Measurements from ENCODE around the gene NFATC2.
A peak's percentile ranks its signal among the peaks of the same experiment; 100 is the strongest.

Gene NFATC2

GRCh38 chr20:51514249-51514648 is 28.3 kb downstream of the NFATC2 start:
- H3K9me3 Mint-ChIP-seq = no peaks in the 10 kb centered on the region
- peaks cover 68% of the 10 kb centered on the region for H3K36me3 Mint-ChIP-seq (ENCODE audit: insufficient read depth)
- peak overlapping the region; percentile 21 for H3K4me3 Mint-ChIP-seq
- no peaks in the 10 kb centered on the region for H3K27me3 Mint-ChIP-seq
- peaks cover 78% of the 10 kb centered on the region for H3K4me1 Mint-ChIP-seq
- DNase-seq (ENCODE audit: low spot score in 2 of 2) = no peak
- peak; percentile 70 for ATAC-seq (replicated peaks; ENCODE audit: extremely low read depth, poor library complexity, severe bottlenecking)
- peak overlapping the region; percentile 89 for H3K27ac Mint-ChIP-seq (ENCODE audit: low read depth)

- H3K27me3 Mint-ChIP-seq = no peaks in the 10 kb centered on the region
- no peaks in the 10 kb centered on the region for H3K9me3 Mint-ChIP-seq
- ATAC-seq (replicated peaks; ENCODE audit: extremely low read depth, poor library complexity, severe bottlenecking) = no peak
- H3K27ac Mint-ChIP-seq (ENCODE audit: low read depth) = peak overlapping the region; percentile 83
- H3K36me3 Mint-ChIP-seq (ENCODE audit: insufficient read depth) = peaks cover 66% of the 10 kb centered on the region
- peaks cover 80% of the 10 kb centered on the region for H3K4me1 Mint-ChIP-seq
- H3K4me3 Mint-ChIP-seq = peak overlapping the region; percentile 21
- no peak for DNase-seq (ENCODE audit: low spot score in 2 of 2)
Observed at GRCh38 chr20:51513545-51513944, 29.0 kb downstream of the NFATC2 start.

DNA sequence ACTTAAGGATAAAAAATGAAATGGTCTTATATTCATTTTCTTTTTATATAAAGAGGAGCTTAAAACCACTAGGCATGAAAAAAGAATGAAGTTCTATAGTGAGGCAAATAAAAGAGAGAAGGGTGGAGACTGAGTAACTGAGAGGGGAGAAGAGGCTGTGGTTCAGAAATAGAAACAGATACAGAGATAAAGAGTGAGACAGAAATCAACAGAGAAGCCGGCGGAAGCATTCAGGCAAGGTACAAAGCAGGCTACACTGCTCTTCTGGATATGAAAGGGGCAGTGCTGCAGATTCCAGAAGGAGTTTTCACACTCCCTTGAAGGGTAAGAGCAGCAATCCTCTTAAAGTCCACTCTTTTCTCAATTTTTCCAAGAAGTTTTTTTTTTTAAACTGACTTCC is 29.9 kb downstream of the NFATC2 start:
- peak overlapping the region; percentile 83 for H3K27ac Mint-ChIP-seq (ENCODE audit: low read depth)

GRCh38 chr20:51511861-51512619 is 30.5 kb downstream of the NFATC2 start:
- Mint-ChIP-seq H3K4me1 (peaks cover 84% of the 10 kb centered on the region), H3K4me3 (peak overlapping the region; percentile 21), H3K27me3 (no peaks in the 10 kb centered on the region), H3K27ac (ENCODE audit: low read depth) (peak overlapping the region; percentile 83), H3K36me3 (ENCODE audit: insufficient read depth) (peaks cover 56% of the 10 kb centered on the region), H3K9me3 (no peaks in the 10 kb centered on the region)
- no peak for DNase-seq (ENCODE audit: low spot score in 2 of 2)
- no peak for ATAC-seq (replicated peaks; ENCODE audit: extremely low read depth, poor library complexity, severe bottlenecking)

More for the DNA sequence above, 29.9 kb downstream of the NFATC2 start:
- peaks cover 61% of the 10 kb centered on the region for H3K36me3 Mint-ChIP-seq (ENCODE audit: insufficient read depth)
- no peaks in the 10 kb centered on the region for H3K27me3 Mint-ChIP-seq
- H3K9me3 Mint-ChIP-seq = no peaks in the 10 kb centered on the region
- DNase-seq (ENCODE audit: low spot score in 2 of 2) = no peak
- peak overlapping the region; percentile 21 for H3K4me3 Mint-ChIP-seq
- ATAC-seq (replicated peaks; ENCODE audit: extremely low read depth, poor library complexity, severe bottlenecking) = peak; percentile 64
- peaks cover 82% of the 10 kb centered on the region for H3K4me1 Mint-ChIP-seq

GRCh38 chr20:51510936-51511605 is 31.4 kb downstream of the NFATC2 start:
- Mint-ChIP-seq H3K9me3 (no peaks in the 10 kb centered on the region), H3K27me3 (no peaks in the 10 kb centered on the region), H3K4me1 (peaks cover 80% of the 10 kb centered on the region), H3K27ac (ENCODE audit: low read depth) (peak overlapping the region; percentile 83), H3K4me3 (no peak overlapping the region), H3K36me3 (ENCODE audit: insufficient read depth) (peaks cover 54% of the 10 kb centered on the region)
- ATAC-seq (replicated peaks; ENCODE audit: extremely low read depth, poor library complexity, severe bottlenecking) (no peak), DNase-seq (ENCODE audit: low spot score in 2 of 2) (no peak)

GRCh38 chr20:51510169-51510568 is 32.4 kb downstream of the NFATC2 start:
- no peak overlapping the region for H3K4me3 Mint-ChIP-seq
- DNase-seq (ENCODE audit: low spot score in 2 of 2) (no peak), ATAC-seq (replicated peaks; ENCODE audit: extremely low read depth, poor library complexity, severe bottlenecking) (no peak)
- H3K27me3 Mint-ChIP-seq = no peaks in the 10 kb centered on the region
- H3K9me3 Mint-ChIP-seq = no peaks in the 10 kb centered on the region
- H3K4me1 Mint-ChIP-seq = peaks cover 77% of the 10 kb centered on the region
- H3K36me3 Mint-ChIP-seq (ENCODE audit: insufficient read depth) = peaks cover 52% of the 10 kb centered on the region
- no peak overlapping the region for H3K27ac Mint-ChIP-seq (ENCODE audit: low read depth)

GRCh38 chr20:51509208-51509607 is 33.3 kb downstream of the NFATC2 start:
- no peak for DNase-seq (ENCODE audit: low spot score in 2 of 2)
- no peak for ATAC-seq (replicated peaks; ENCODE audit: extremely low read depth, poor library complexity, severe bottlenecking)
- peaks cover 48% of the 10 kb centered on the region for H3K36me3 Mint-ChIP-seq (ENCODE audit: insufficient read depth)
- H3K9me3 Mint-ChIP-seq = no peaks in the 10 kb centered on the region
- no peaks in the 10 kb centered on the region for H3K27me3 Mint-ChIP-seq
- H3K4me3 Mint-ChIP-seq = no peak overlapping the region
- peaks cover 68% of the 10 kb centered on the region for H3K4me1 Mint-ChIP-seq
- peak overlapping the region; percentile 94 for H3K27ac Mint-ChIP-seq (ENCODE audit: low read depth)

GRCh38 chr20:51508780-51509179 is 33.7 kb downstream of the NFATC2 start:
- no peak for DNase-seq (ENCODE audit: low spot score in 2 of 2)
- no peak for ATAC-seq (replicated peaks; ENCODE audit: extremely low read depth, poor library complexity, severe bottlenecking)
- peaks cover 46% of the 10 kb centered on the region for H3K36me3 Mint-ChIP-seq (ENCODE audit: insufficient read depth)
- H3K4me3 Mint-ChIP-seq = no peak overlapping the region
- H3K9me3 Mint-ChIP-seq = no peaks in the 10 kb centered on the region
- no peaks in the 10 kb centered on the region for H3K27me3 Mint-ChIP-seq
- H3K4me1 Mint-ChIP-seq = peaks cover 63% of the 10 kb centered on the region
- peak overlapping the region; percentile 94 for H3K27ac Mint-ChIP-seq (ENCODE audit: low read depth)

DNA sequence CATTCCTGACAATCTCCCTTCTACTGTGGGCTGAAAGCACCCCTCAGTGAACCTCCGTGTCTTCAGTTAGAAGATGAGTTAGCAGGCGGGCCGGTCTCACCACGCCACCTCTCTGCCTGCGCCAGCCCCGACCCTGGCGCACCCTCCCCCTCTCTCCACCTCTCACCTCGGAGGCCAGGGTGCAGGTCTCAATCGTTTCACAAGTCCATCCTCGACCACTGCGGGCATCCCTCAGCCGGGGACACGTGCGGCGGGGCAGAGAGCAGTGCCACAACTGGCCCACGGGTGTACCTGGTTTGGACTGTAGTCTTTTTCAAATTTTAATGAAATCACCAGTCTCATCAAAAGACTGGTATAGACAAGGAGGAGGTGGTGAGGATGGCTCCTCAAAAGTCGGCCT is 34.4 kb downstream of the NFATC2 start:
- Mint-ChIP-seq H3K9me3 (no peaks in the 10 kb centered on the region), H3K27ac (ENCODE audit: low read depth) (peak overlapping the region; percentile 94), H3K4me3 (no peak overlapping the region), H3K27me3 (no peaks in the 10 kb centered on the region), H3K4me1 (peaks cover 63% of the 10 kb centered on the region), H3K36me3 (ENCODE audit: insufficient read depth) (peaks cover 46% of the 10 kb centered on the region)
- ATAC-seq (replicated peaks; ENCODE audit: extremely low read depth, poor library complexity, severe bottlenecking) (no peak), DNase-seq (ENCODE audit: low spot score in 2 of 2) (no peak)

GRCh38 chr20:51507216-51508036 is 35.1 kb downstream of the NFATC2 start:
- Mint-ChIP-seq H3K9me3 (no peaks in the 10 kb centered on the region), H3K27ac (ENCODE audit: low read depth) (peak overlapping the region; percentile 94), H3K27me3 (no peaks in the 10 kb centered on the region), H3K4me1 (peaks cover 63% of the 10 kb centered on the region), H3K36me3 (ENCODE audit: insufficient read depth) (peaks cover 48% of the 10 kb centered on the region), H3K4me3 (no peak overlapping the region)
- ATAC-seq (replicated peaks; ENCODE audit: extremely low read depth, poor library complexity, severe bottlenecking) (no peak), DNase-seq (ENCODE audit: low spot score in 2 of 2) (no peak)

- peaks cover 47% of the 10 kb centered on the region for H3K36me3 Mint-ChIP-seq (ENCODE audit: insufficient read depth)
- H3K4me1 Mint-ChIP-seq = peaks cover 63% of the 10 kb centered on the region
- no peak overlapping the region for H3K4me3 Mint-ChIP-seq
Observed at GRCh38 chr20:51506527-51507215, 35.8 kb downstream of the NFATC2 start.

GRCh38 chr20:51505566-51505965 is 37.0 kb downstream of the NFATC2 start:
- ATAC-seq (replicated peaks; ENCODE audit: extremely low read depth, poor library complexity, severe bottlenecking) = no peak
- DNase-seq (ENCODE audit: low spot score in 2 of 2) = no peak
- H3K36me3 Mint-ChIP-seq (ENCODE audit: insufficient read depth) = peaks cover 41% of the 10 kb centered on the region
- peaks cover 63% of the 10 kb centered on the region for H3K4me1 Mint-ChIP-seq
- peak overlapping the region; percentile 78 for H3K27ac Mint-ChIP-seq (ENCODE audit: low read depth)
- no peaks in the 10 kb centered on the region for H3K27me3 Mint-ChIP-seq
- H3K9me3 Mint-ChIP-seq = no peaks in the 10 kb centered on the region
- H3K4me3 Mint-ChIP-seq = no peak overlapping the region

More at GRCh38 chr20:51506527-51507215, 35.8 kb downstream of the NFATC2 start:
- Mint-ChIP-seq H3K9me3 (no peaks in the 10 kb centered on the region), H3K27me3 (no peaks in the 10 kb centered on the region), H3K27ac (ENCODE audit: low read depth) (no peak overlapping the region)
- ATAC-seq (replicated peaks; ENCODE audit: extremely low read depth, poor library complexity, severe bottlenecking) (no peak), DNase-seq (ENCODE audit: low spot score in 2 of 2) (no peak)
